SK-N-SH treated with all-trans-retinoic acid at 6 μM for 48 hours (cell line): ENCODE measurements around the gene CHERP.

ENCODE experiments used
- ATAC-seq: fragments of 200-7000 bp; cut with Tn5 transposase; 3 replicates; pipeline ENCODE4 v1.9.1; 2020; ENCODE audit warnings: mild to moderate bottlenecking, moderate library complexity
- ARNTL ChIP-seq: fragments of 450-650 bp; formaldehyde crosslinking; IDR thresholded peaks from 2 replicates; pipeline ENCODE4 v1.5.0; 2020; ENCODE audit warnings: low read depth, mild to moderate bottlenecking, moderate library complexity, borderline replicate concordance
- BACH2 ChIP-seq: fragments of 250-450 bp; sonication (Bioruptor Pico); IDR thresholded peaks from 2 replicates; pipeline ENCODE4 v1.9.0; 2021; ENCODE audit warnings: mild to moderate bottlenecking, borderline replicate concordance
- CREB5 ChIP-seq: fragments of 250-450 bp; sonication (Bioruptor Pico); IDR thresholded peaks from 2 replicates; pipeline ENCODE4 v1.5.1; 2020; ENCODE audit warnings: low read depth, mild to moderate bottlenecking, moderate library complexity
- CSDC2 ChIP-seq: fragments of 250-450 bp; sonication (Bioruptor Pico); IDR thresholded peaks from 2 replicates; pipeline ENCODE4 v1.5.0; 2020; ENCODE audit warnings: mild to moderate bottlenecking, moderate library complexity
- CSRNP3 ChIP-seq: fragments of 250-450 bp; sonication (Bioruptor Pico); IDR thresholded peaks from 2 replicates; pipeline ENCODE4 v1.5.1; 2021; ENCODE audit warnings: mild to moderate bottlenecking, moderate library complexity
- ESRRG ChIP-seq: fragments of 250-450 bp; sonication (Bioruptor Pico); IDR thresholded peaks from 2 replicates; pipeline ENCODE4 v1.6.1; 2021; ENCODE audit warnings: mild to moderate bottlenecking
- GLIS3 ChIP-seq: fragments of 250-450 bp; sonication (Bioruptor Pico); IDR thresholded peaks from 2 replicates; pipeline ENCODE4 v1.5.0; 2020; ENCODE audit warnings: mild to moderate bottlenecking, moderate library complexity
- ISL1 ChIP-seq: fragments of 250-450 bp; sonication (Bioruptor Pico); IDR thresholded peaks from 2 replicates; pipeline ENCODE4 v2.1.2; 2022; ENCODE audit warnings: mild to moderate bottlenecking, moderate library complexity
- OSR1 ChIP-seq: fragments of 250-450 bp; sonication (Bioruptor Pico); IDR thresholded peaks from 2 replicates; pipeline ENCODE4 v1.8.0; 2022; ENCODE audit warnings: moderate library complexity, mild to moderate bottlenecking, inconsistent platforms
- PATZ1 ChIP-seq: fragments of 250-450 bp; sonication (Bioruptor Pico); IDR thresholded peaks from 2 replicates; pipeline ENCODE4 v1.8.0; 2020; ENCODE audit warnings: mild to moderate bottlenecking, moderate library complexity, borderline replicate concordance
- POU6F1 ChIP-seq: fragments of 250-450 bp; sonication (Bioruptor Pico); IDR thresholded peaks from 2 replicates; pipeline ENCODE4 v1.8.0; 2021; ENCODE audit warnings: low read depth, mild to moderate bottlenecking, moderate library complexity, borderline replicate concordance
- PPARA ChIP-seq: fragments of 250-450 bp; sonication (Bioruptor Pico); IDR thresholded peaks from 2 replicates; pipeline ENCODE4 v1.5.0; 2020; ENCODE audit warnings: mild to moderate bottlenecking, borderline replicate concordance
- RARB ChIP-seq: fragments of 250-450 bp; sonication (Bioruptor Pico); IDR thresholded peaks from 2 replicates; pipeline ENCODE4 v1.8.0; 2021; ENCODE audit warnings: mild to moderate bottlenecking, moderate library complexity
- SNAI2 ChIP-seq: fragments of 250-450 bp; sonication (Bioruptor Pico); IDR thresholded peaks from 2 replicates; pipeline ENCODE4 v1.5.0; 2020; ENCODE audit warnings: mild to moderate bottlenecking, moderate library complexity
- TOX ChIP-seq: fragments of 250-450 bp; sonication (Bioruptor Pico); IDR thresholded peaks from 2 replicates; pipeline ENCODE4 v1.8.0; 2021; ENCODE audit warnings: mild to moderate bottlenecking, moderate library complexity, borderline replicate concordance
- TSHZ2 ChIP-seq: fragments of 250-450 bp; sonication (Bioruptor Pico); IDR thresholded peaks from 2 replicates; pipeline ENCODE4 v1.5.0; 2020; ENCODE audit warnings: mild to moderate bottlenecking, moderate library complexity
- ZC3H10 ChIP-seq: fragments of 250-450 bp; sonication (Bioruptor Pico); IDR thresholded peaks from 2 replicates; pipeline ENCODE4 v1.5.1; 2021; ENCODE audit warnings: mild to moderate bottlenecking, moderate library complexity
- ZFP3 ChIP-seq: fragments of 250-450 bp; sonication (Bioruptor Pico); IDR thresholded peaks from 2 replicates; pipeline ENCODE4 v1.5.0; 2020; ENCODE audit warnings: mild to moderate bottlenecking, moderate library complexity
- ZFP30 ChIP-seq: fragments of 450-650 bp; formaldehyde crosslinking; IDR thresholded peaks from 2 replicates; pipeline ENCODE4 v1.5.0; 2022; ENCODE audit warnings: mild to moderate bottlenecking, moderate library complexity
- ZNF565 ChIP-seq: fragments of 450-650 bp; formaldehyde crosslinking; conservative IDR thresholded peaks from 2 replicates; pipeline ENCODE4 v1.5.0; 2020; ENCODE audit warnings: low read depth, mild to moderate bottlenecking, moderate library complexity
- ZNF70 ChIP-seq: fragments of 450-650 bp; formaldehyde crosslinking; IDR thresholded peaks from 2 replicates; pipeline ENCODE4 v1.5.0; 2020; ENCODE audit warnings: mild to moderate bottlenecking, moderate library complexity
- ZNF8 ChIP-seq: fragments of 450-650 bp; formaldehyde crosslinking; IDR thresholded peaks from 2 replicates; pipeline ENCODE4 v1.5.0; 2020; ENCODE audit warnings: mild to moderate bottlenecking, moderate library complexity

Gene CHERP

GRCh38 chr19:16476401-16476800 is 65.8 kb downstream of the CHERP start:
- no peak for ATAC-seq
- TF ChIP-seq ISL1 (no peak), ARNTL (CRISPR knock-in tag) (no peak), OSR1 (CRISPR knock-in tag) (no peak), SNAI2 (CRISPR knock-in tag) (no peak), ESRRG (CRISPR knock-in tag) (no peak), ZNF565 (no peak), CSDC2 (no peak), BACH2 (CRISPR knock-in tag) (no peak)
- TF ChIP-seq, all 23 proteins: peak for 0

- ATAC-seq = no peak
- TF ChIP-seq PPARA (CRISPR knock-in tag) (no peak), ISL1 (no peak), CSRNP3 (CRISPR knock-in tag) (no peak), TSHZ2 (no peak), RARB (CRISPR knock-in tag) (no peak), ARNTL (CRISPR knock-in tag) (no peak), ZFP30 (CRISPR knock-in tag) (no peak), ESRRG (CRISPR knock-in tag) (no peak), ZNF565 (no peak), ZC3H10 (CRISPR knock-in tag) (no peak), PATZ1 (CRISPR knock-in tag) (no peak), GLIS3 (CRISPR knock-in tag) (no peak), OSR1 (CRISPR knock-in tag) (no peak), TOX (no peak), POU6F1 (CRISPR knock-in tag) (no peak), SNAI2 (CRISPR knock-in tag) (no peak), CREB5 (CRISPR knock-in tag) (no peak), ZFP3 (CRISPR knock-in tag) (no peak), ZNF8 (no peak)
Measured at GRCh38 chr19:16473875-16474392, 68.3 kb downstream of the CHERP start.

GRCh38 chr19:16472992-16473391 is 69.2 kb downstream of the CHERP start:
- no peak for ATAC-seq
- TF ChIP-seq ZC3H10 (CRISPR knock-in tag) = no peak
- TF ChIP-seq BACH2 (CRISPR knock-in tag) = no peak
- no peak for TF ChIP-seq OSR1 (CRISPR knock-in tag)
- no peak for TF ChIP-seq CREB5 (CRISPR knock-in tag)
- TF ChIP-seq ARNTL (CRISPR knock-in tag) = no peak
- TF ChIP-seq ZNF8 = no peak
- no peak for TF ChIP-seq TSHZ2
- TF ChIP-seq ISL1 = no peak
- TF ChIP-seq CSDC2 = no peak
- no peak for TF ChIP-seq POU6F1 (CRISPR knock-in tag)
- no peak for TF ChIP-seq ZNF70
- TF ChIP-seq ZNF565 = no peak
